ENCODE measurements around the gene NUF2.

The NUF2 gene

GRCh38 chr1:163401211-163401610, 79.5 kb downstream of the NUF2 start:
- no peak for ATAC-seq
- no peak for TF ChIP-seq CREB5 (CRISPR knock-in tag; IDR thresholded peaks at IDR 0.05; ENCODE audit: low read depth)
- TF ChIP-seq ESRRG (CRISPR knock-in tag; IDR thresholded peaks at IDR 0.05): no peak
- TF ChIP-seq TCF4 (CRISPR knock-in tag; IDR thresholded peaks at IDR 0.05; ENCODE audit: borderline replicate concordance): no peak
- TF ChIP-seq GLIS3 (CRISPR knock-in tag; IDR thresholded peaks at IDR 0.05): no peak
- no peak for TF ChIP-seq POU6F1 (CRISPR knock-in tag; IDR thresholded peaks at IDR 0.05; ENCODE audit: borderline replicate concordance, low read depth)
- no peak for TF ChIP-seq ZC3H10 (CRISPR knock-in tag; IDR thresholded peaks at IDR 0.05)
- no peak for TF ChIP-seq ZFP3 (CRISPR knock-in tag; IDR thresholded peaks at IDR 0.05)
- TF ChIP-seq ZFP30 (CRISPR knock-in tag; IDR thresholded peaks at IDR 0.05): no peak
- TF ChIP-seq CSDC2 (CRISPR knock-in tag; IDR thresholded peaks at IDR 0.05): no peak
- no peak for TF ChIP-seq RARB (CRISPR knock-in tag; IDR thresholded peaks at IDR 0.05)

All from SK-N-SH treated with all-trans-retinoic acid at 6 μM for 48 hours (cell line).